Ascending aorta (tissue), 2 donors: ENCODE results near the gene AKAP13. TPM values are rescaled to one million over a fixed set of nuclear protein-coding genes. Genes with fewer than 3 reads are reported as not detected.
"Not testable (repeated sequence)": the region's sequence is repeated elsewhere in the genome, so short reads cannot be mapped to it uniquely, and the experiment has no call there.

Experiments used
- DNase-seq, 2 donors: peaks; one replicate each; pipeline ENCODE4 v3.0.0-alpha.2; 2019; ENCODE audit warnings: low spot score in 2 of 2
- H3K27ac ChIP-seq, 2 donors: fragments of 200-600 bp; sonication (generic); one replicate each; pipeline ENCODE4 v1.5.1; 2016 to 2017; ENCODE audit warnings: mild to moderate bottlenecking in 1 of 2
- H3K27me3 ChIP-seq: fragments of 200-600 bp; sonication (generic); one replicate; pipeline ENCODE4 v1.5.1; 2017
- H3K36me3 ChIP-seq, 2 donors: fragments of 200-600 bp; sonication (generic); one replicate each; pipeline ENCODE4 v1.5.1; 2016
- H3K4me1 ChIP-seq, 2 donors: fragments of 200-600 bp; sonication (generic); one replicate each; pipeline ENCODE4 v1.5.1; 2016 to 2017; ENCODE audit warnings: mild to moderate bottlenecking in 1 of 2
- H3K4me3 ChIP-seq, 2 donors: fragments of 200-600 bp; sonication (generic); one replicate each; pipeline ENCODE4 v1.5.1; 2016 to 2017; ENCODE audit warnings: mild to moderate bottlenecking in 1 of 2
- H3K9me3 ChIP-seq, 2 donors: fragments of 200-600 bp; sonication (generic); one replicate each; pipeline ENCODE4 v1.5.1; 2016
- intact Hi-C: fragments of 100-400 bp; cut with DNase I; formaldehyde crosslinking; loops from one replicate; pipeline ENCODE4 v1.15.1; 2023
- total RNA-seq: library from RNA; depleted of rRNA; stranded (reverse); fragments of >200 nt; gene quantifications from one replicate; pipeline ENCODE4 v1.1.0, GENCODE V29; 2016
- TF ChIP-seq, protein P1 (sequence below), 3 experiments: fragments of 200-600 bp in 2 of 3; fragments of 450-650 bp in 1 of 3; sonication (generic) in 2 of 3; IDR thresholded peaks; one replicate each; pipeline ENCODE4 v1.5.1; 2016 to 2019; ENCODE audit warnings: antibody characterized with exemption in 3 of 3, mild to moderate bottlenecking in 1 of 3, moderate library complexity in 1 of 3

The AKAP13 gene
- total RNA-seq, 1 donor from 2014 or later, result 74.3 TPM

DNA sequence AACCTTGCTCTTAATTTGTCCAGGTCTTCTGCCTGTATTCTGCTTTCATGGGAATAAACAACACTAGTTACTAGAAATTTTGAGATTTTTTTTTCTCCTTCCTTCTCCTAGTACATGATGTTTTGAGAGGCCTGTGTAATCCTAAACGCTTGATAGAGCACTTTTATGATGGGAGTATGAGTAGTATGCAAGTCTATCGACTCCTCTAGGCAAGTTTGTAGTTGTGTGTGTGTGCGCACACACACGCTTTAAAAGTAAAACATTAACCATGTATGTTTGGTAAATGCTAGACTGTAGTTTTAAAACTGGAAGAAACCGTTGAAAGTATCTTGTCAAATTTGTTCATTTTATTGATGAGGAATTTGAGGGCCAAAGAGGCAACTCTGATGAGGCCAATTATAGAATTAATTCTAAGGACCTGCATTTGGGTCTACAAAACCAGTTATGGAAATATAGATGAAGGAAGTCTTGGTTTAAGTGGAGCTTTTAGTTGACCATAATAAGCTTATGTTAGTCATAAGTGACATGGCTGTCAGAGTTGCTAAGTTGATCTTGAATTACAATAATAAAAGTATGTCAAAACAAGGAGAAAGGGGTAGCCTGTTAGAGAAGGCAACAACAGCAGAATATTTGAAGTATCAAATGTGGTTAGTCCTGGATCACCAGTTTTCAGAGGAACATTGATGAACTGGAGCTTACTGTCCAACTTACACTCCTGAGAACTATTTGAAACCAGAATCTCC lies 47.1 kb downstream of the AKAP13 start:
- Histone ChIP-seq H3K27ac (no peak overlapping the region), H3K36me3 (no peaks in the 10 kb centered on the region), H3K4me1 (peaks cover 0 to 12% of the 10 kb centered on the region in 2 donors), H3K27me3 (no peaks in the 10 kb centered on the region), H3K9me3 (no peaks in the 10 kb centered on the region), H3K4me3 (no peak overlapping the region)
- TF ChIP-seq, protein P1, sequence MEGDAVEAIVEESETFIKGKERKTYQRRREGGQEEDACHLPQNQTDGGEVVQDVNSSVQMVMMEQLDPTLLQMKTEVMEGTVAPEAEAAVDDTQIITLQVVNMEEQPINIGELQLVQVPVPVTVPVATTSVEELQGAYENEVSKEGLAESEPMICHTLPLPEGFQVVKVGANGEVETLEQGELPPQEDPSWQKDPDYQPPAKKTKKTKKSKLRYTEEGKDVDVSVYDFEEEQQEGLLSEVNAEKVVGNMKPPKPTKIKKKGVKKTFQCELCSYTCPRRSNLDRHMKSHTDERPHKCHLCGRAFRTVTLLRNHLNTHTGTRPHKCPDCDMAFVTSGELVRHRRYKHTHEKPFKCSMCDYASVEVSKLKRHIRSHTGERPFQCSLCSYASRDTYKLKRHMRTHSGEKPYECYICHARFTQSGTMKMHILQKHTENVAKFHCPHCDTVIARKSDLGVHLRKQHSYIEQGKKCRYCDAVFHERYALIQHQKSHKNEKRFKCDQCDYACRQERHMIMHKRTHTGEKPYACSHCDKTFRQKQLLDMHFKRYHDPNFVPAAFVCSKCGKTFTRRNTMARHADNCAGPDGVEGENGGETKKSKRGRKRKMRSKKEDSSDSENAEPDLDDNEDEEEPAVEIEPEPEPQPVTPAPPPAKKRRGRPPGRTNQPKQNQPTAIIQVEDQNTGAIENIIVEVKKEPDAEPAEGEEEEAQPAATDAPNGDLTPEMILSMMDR (IDR thresholded peaks at IDR 0.05), result no peak
- DNase-seq, result no peak
- intact Hi-C loops, result no loop called here

GRCh38 chr15:85429522-85429921 lies 49.1 kb downstream of the AKAP13 start:
- H3K9me3 ChIP-seq, result no peaks in the 10 kb centered on the region
- peaks cover 0 to 12% of the 10 kb centered on the region in 2 donors for H3K4me1 ChIP-seq
- no peaks in the 10 kb centered on the region for H3K27me3 ChIP-seq
- TF ChIP-seq, protein P1 (IDR thresholded peaks at IDR 0.05), result no peak
- no peak overlapping the region for H3K27ac ChIP-seq
- intact Hi-C loops, result no loop called here
- no peak overlapping the region for H3K4me3 ChIP-seq
- DNase-seq, result no peak
- no peaks in the 10 kb centered on the region for H3K36me3 ChIP-seq

- no peak for DNase-seq
- Histone ChIP-seq H3K27me3 (no peaks in the 10 kb centered on the region), H3K36me3 (no peaks in the 10 kb centered on the region), H3K4me1 (peaks cover 0 to 12% of the 10 kb centered on the region in 2 donors), H3K9me3 (no peaks in the 10 kb centered on the region), H3K27ac (no peak overlapping the region), H3K4me3 (no peak overlapping the region)
- intact Hi-C loops, result no loop called here
- TF ChIP-seq, protein P1 (IDR thresholded peaks at IDR 0.05), result no peak
These were observed 50.2 kb downstream of the AKAP13 start for GRCh38 chr15:85430406-85431204.

DNA sequence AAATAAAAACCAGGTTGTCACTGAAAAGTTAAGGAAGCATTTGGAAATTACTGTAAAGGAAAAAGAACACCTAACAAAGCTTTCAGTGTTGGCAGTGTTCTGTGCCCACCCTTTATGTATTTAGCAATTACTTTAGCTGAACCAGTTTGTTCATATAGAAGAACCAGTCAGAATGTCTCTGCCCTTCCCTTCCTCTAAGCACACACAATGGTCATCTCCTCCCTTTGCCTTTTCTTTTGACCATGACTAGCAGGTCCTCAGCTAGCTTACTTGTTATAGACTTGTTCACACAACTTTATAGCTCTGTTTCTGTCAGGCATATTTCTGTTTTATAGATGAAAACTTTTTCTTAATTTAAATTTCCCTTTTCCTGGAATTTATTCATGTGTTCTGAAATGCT lies 59.6 kb downstream of the AKAP13 start:
- Histone ChIP-seq H3K9me3 (no peaks in the 10 kb centered on the region), H3K27ac (no peak overlapping the region), H3K4me3 (no peak overlapping the region), H3K27me3 (no peaks in the 10 kb centered on the region), H3K4me1 (peaks cover 0 to 9% of the 10 kb centered on the region in 2 donors), H3K36me3 (no peaks in the 10 kb centered on the region)
- intact Hi-C loops, result no loop called here
- no peak for DNase-seq
- TF ChIP-seq, protein P1 (IDR thresholded peaks at IDR 0.05), result no peak

GRCh38 chr15:85440451-85440850 lies 60.0 kb downstream of the AKAP13 start:
- Histone ChIP-seq H3K27ac (no peak overlapping the region), H3K36me3 (no peaks in the 10 kb centered on the region)
- TF ChIP-seq, protein P1 (IDR thresholded peaks at IDR 0.05), result no peak

GRCh38 chr15:85441854-85442253 lies 61.5 kb downstream of the AKAP13 start:
- H3K4me3 ChIP-seq, DNase-seq, H3K27me3 ChIP-seq, H3K4me1 ChIP-seq, H3K9me3 ChIP-seq, H3K27ac ChIP-seq, H3K36me3 ChIP-seq, intact Hi-C loops: not testable (repeated sequence)

More at GRCh38 chr15:85440451-85440850, 60.0 kb downstream of the AKAP13 start:
- Histone ChIP-seq H3K27me3 (no peaks in the 10 kb centered on the region), H3K4me3 (no peak overlapping the region), H3K9me3 (no peaks in the 10 kb centered on the region), H3K4me1 (peaks cover 0 to 9% of the 10 kb centered on the region in 2 donors)
- intact Hi-C loops, result no loop called here
- no peak for DNase-seq
